ENCODE results near the gene ACCSL.

The ACCSL gene

DNA sequence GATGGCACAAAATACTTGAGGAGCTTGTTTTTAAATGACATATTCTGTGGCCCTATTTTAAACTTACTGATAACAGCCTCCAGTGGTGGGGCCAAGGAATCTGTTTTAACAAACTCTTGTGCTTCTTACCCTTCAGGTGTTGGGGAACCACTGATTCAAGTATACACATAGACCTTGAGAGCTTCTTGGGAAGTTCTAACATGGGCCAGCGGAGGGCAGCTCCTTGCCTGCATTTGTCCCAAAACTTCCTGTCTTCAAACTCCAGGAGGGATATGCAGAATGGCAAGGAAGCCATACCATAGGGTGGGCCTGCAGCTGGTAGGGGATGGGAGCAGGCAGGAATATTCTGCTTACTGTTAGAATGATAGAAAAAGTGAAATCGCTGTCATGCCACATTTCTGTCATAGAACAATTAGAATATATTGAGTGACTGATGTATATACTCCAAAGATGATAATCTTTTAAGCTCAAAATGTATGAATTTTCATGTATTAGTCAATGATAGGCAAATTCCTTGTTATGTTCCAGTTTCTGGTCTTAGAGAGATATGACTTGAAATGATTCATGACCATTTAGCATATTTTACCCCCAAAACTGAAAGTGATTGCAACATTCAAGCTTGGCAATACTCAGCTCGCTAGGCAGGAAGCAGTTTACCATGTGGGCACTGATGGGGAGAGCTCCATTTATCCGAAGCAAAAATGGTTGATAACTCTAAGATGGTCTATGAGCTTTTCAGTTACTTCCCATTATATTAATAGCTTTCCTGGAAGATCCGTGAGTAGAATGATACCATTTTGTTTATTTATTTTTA lies 56.9 kb downstream of the ACCSL start:
- peak; percentile 8 for FAIRE-seq

DNA sequence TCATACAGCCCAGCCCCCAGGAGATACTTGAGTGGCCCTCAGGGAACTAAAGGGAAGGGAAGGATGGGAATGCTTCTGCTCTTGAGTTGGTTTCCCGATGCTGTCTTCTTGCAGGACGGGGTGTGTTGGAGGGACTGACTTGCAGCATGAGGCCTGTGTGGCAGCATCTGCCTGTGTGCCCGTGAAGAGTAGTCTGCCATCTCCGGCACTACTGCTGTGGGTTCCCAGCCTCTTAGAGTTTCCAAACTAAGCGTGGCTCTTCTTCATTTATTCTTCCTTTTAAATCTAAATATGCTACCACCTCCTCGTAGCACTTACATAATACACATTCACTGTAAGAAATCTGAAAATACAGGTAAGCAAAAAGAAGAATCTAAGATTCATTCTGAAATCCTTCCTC lies 60.5 kb downstream of the ACCSL start:
- FAIRE-seq = no peak

Data from G401.6 (cell line).